Epithelial cell of esophagus (primary cell): ENCODE results near the gene PKNOX2.

Source experiments
- DNase-seq: peaks from one replicate; pipeline ENCODE4 v3.0.0; 2010; ENCODE audit warnings: low read depth
- H3K4me3 ChIP-seq: 2 replicates; pipeline ENCODE4 v1.5.1; 2011; ENCODE audit warnings: mild to moderate bottlenecking, low read length, control low read depth
- CTCF ChIP-seq: IDR thresholded peaks from 2 replicates; pipeline ENCODE4 v1.5.1; 2011; ENCODE audit warnings: low read depth, mild to moderate bottlenecking, low read length, control low read depth, inconsistent platforms; ENCODE audit not compliant: insufficient read depth; ENCODE audit errors: missing control alignments

The PKNOX2 gene

GRCh38 chr11:125388611-125389010, 224.1 kb downstream of the PKNOX2 start:
- no peak overlapping the region for H3K4me3 ChIP-seq
- no peak for TF ChIP-seq CTCF
- no peak for DNase-seq

- TF ChIP-seq CTCF = no peak
- H3K4me3 ChIP-seq = no peak overlapping the region
- DNase-seq = no peak
Observed at GRCh38 chr11:125389339-125390166, 225.0 kb downstream of the PKNOX2 start.

- H3K4me3 ChIP-seq = no peak overlapping the region
- no peak for TF ChIP-seq CTCF
- no peak for DNase-seq
Observed at GRCh38 chr11:125390946-125391345, 226.4 kb downstream of the PKNOX2 start.

- DNase-seq = no peak
- no peak overlapping the region for H3K4me3 ChIP-seq
- TF ChIP-seq CTCF = no peak
Observed at GRCh38 chr11:125393331-125393730, 228.8 kb downstream of the PKNOX2 start.

GRCh38 chr11:125394296-125394695, 229.7 kb downstream of the PKNOX2 start:
- no peak for DNase-seq
- TF ChIP-seq CTCF = no peak
- no peak overlapping the region for H3K4me3 ChIP-seq

GRCh38 chr11:125397421-125397820, 232.9 kb downstream of the PKNOX2 start:
- TF ChIP-seq CTCF = no peak
- no peak overlapping the region for H3K4me3 ChIP-seq
- DNase-seq = no peak

- no peak overlapping the region for H3K4me3 ChIP-seq
- DNase-seq = no peak
- no peak for TF ChIP-seq CTCF
Observed at GRCh38 chr11:125398475-125398874, 233.9 kb downstream of the PKNOX2 start.
